NCI-H460 (cell line): ENCODE measurements around the gene NXPH3. TPM values are rescaled to one million over a fixed set of nuclear protein-coding genes. Genes with fewer than 3 reads are reported as not detected.

Experiments
- DNase-seq: peaks from one replicate; pipeline ENCODE4 v3.0.0-alpha.2; 2016; ENCODE audit warnings: low read depth; ENCODE audit errors: extremely low read depth
- total RNA-seq: library from RNA; depleted of rRNA; stranded (reverse); fragments of >200 nt; shearing (Covaris generic); gene quantifications from 2 replicates; pipeline ENCODE4 v1.2.3, GENCODE V29; 2014

The NXPH3 gene
- total RNA-seq, 1 experiment from 2014 or later, result not detected

DNA sequence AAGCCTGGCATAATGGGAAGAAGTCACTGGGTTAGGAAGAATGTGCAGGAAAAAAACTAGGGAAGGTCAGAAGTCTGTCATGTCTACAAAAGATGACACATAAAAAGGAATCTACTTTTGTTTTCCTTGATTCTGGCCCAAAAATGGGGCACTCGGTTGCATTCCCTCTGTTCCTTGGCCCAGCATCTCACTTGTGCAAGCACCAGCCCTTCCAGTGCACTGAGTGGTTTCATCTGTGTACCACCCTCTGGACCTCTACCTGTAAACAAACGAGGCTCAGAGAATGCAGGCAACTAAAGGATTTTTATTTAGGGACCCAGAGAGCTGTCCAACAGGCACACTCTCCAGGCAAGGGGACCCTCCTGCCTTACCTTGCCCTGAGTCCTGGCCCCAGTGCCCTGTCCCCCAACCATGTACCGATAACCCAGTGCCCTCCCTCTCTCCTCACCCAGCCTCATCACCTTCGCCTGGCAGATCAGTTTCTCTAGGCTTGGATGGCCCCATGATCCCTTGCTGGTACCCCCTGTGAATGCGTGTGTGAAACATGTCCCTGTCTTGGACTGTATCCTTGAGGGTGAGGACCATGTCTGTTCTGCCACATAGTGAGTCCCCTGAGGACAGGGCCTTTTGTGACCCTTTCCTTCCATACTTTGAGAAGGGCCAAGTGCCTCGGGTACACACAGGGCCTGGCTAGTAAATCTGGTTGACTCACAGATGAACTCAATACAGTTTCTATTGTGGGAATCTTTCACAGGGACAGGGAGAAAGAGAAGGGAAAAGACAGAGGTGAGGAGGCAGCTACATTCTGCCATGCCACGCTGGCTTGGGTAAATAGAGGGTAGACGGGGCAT is 13.3 kb downstream of the NXPH3 start:
- DNase-seq, result no peak

DNA sequence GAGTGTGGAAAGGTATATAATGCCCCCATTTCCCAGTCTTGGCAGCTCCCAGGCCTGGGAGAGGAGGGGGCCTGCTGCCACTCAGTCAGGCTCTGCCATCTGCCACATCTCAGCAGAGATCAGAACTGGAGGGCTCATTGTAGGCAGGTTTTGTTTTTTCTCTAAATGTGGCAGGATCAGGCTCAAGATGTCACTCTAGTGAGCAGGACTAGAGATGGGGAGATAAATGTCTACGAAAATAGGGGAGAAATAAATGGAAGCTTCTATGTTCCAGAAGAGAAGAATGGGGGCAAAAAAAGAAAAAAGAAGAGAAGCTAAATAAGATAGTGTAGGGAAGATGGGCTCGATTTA is 13.9 kb downstream of the NXPH3 start:
- no peak for DNase-seq

GRCh38 chr17:49590874-49591273 is 15.2 kb downstream of the NXPH3 start:
- no peak for DNase-seq

- DNase-seq, result no peak
These were observed 16.6 kb downstream of the NXPH3 start for GRCh38 chr17:49592263-49592662.

DNA sequence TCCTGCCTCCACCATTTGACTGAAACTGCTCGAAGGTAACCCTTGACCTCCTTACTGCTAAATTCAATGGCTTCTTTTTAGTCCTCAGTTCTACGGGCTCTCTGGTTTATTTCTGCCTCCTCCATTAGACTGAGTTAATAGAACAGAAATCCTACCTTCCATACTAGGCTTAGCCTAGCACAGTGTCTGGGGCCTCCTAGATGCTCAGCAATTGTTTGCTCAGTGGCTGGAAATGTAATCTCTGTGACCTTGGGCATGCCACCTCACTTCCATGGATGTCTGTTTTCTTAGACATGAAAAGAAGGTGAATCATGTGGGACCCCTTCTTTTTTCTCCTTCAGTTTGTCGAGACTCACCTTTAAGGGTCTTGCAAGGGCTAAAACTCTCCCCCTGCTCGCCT is 19.7 kb downstream of the NXPH3 start:
- no peak for DNase-seq

DNA sequence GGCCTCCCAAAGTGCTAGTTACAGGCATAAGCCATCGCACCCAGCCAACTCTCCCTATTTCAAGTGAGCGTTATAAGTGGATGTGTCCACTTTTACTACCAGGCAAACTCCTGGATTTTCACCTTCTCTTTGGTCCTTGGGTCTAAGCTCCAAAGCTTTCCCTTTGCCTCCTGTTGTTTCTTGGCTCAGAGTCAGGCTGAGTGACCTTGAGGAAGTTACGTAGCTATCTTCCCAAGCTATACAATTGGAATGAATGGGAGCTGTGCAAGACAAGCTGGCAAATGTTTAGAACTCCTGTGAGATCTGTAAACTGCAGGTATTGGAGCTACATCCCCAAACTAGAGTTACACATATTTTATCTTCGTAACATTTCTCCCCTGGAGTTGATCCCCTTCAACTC is 20.3 kb downstream of the NXPH3 start:
- no peak for DNase-seq

- no peak for DNase-seq
These were observed 21.1 kb downstream of the NXPH3 start for GRCh38 chr17:49596613-49597244.

DNA sequence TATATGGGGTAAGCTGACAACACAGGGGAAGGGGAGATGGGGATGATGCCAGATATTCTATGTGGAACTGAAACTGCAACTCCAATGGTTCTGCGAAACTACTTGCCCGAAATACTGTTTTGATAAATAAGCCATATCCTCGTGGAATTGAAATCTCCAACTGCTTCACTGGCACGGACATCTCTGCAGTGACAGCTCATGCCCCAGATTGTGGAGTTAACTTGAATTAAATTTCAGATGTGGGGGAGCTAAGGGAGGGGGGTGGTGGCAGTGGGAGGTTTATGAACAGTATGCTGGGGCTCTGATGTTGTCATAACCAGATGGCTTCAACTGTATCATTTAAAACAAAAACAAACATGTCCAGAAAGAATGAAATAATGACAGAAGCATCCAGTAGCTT is 21.8 kb downstream of the NXPH3 start:
- DNase-seq, result no peak

- DNase-seq, result no peak
These were observed 22.4 kb downstream of the NXPH3 start for GRCh38 chr17:49597928-49598655.

GRCh38 chr17:49598918-49599317 is 23.2 kb downstream of the NXPH3 start:
- no peak for DNase-seq

DNA sequence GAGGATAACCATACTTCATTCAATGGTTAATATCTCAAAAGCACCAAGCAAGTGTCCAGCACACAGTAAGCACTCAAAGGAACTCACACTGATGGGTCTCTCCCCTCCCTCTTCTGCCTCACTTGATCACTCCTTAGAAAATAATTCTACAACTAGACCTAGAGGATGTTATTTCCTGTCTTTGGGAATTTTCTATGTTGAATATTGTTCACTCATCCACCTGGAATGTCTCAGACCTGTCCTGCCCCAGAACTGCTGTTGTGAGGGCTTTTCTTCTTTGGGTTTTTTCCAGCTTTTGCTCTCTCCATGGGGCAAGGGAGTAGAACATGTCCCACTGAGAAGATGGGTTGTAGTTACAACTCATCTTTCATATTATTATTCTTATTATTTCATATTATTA is 25.3 kb downstream of the NXPH3 start:
- no peak for DNase-seq

- no peak for DNase-seq
These were observed 27.1 kb downstream of the NXPH3 start for GRCh38 chr17:49602783-49603182.

GRCh38 chr17:49603238-49603637 is 27.6 kb downstream of the NXPH3 start:
- DNase-seq, result no peak

DNA sequence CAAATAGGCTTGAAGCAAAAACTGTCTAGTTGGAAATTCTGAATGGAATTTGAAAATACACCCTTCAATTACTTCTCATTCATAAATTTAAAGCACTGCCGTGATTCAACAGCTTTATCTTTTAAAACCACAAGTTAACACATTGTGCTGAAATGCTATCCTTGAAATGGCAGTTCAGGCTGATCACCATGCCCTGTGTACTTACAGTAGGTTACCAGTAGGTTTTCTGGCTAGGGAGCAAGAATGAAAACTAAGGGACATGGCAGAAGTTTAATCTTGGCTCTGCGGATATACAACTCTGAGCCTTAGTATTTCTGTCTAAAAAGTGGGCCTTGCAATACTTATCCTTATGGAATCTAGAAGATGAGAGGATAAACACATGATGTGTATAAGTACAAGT is 28.0 kb downstream of the NXPH3 start:
- DNase-seq, result no peak

- DNase-seq, result no peak
These were observed 28.7 kb downstream of the NXPH3 start for GRCh38 chr17:49604314-49604869.

GRCh38 chr17:49610883-49611584 is 35.4 kb downstream of the NXPH3 start:
- DNase-seq, result no peak

DNA sequence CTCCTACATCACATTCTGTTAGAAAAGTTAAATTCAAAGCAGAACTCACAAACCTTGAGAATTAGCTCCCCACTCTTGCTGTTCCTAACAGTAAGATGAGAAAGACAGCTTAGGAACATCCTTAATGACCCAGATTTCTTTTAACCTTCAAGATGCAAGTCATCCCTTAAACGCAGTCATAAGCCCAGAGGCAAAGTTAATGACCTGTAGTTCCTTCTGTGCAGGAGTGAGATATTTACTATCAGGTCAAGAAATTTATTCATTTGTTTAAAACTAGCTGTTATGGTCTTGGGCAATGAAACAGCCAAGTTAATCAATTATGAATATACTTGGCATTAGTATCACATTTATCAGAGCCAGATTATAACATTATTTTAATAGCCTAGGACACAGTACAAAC is 37.1 kb downstream of the NXPH3 start:
- DNase-seq, result no peak

GRCh38 chr17:49613182-49613800 is 37.6 kb downstream of the NXPH3 start:
- DNase-seq, result no peak

GRCh38 chr17:49616086-49616485 is 40.4 kb downstream of the NXPH3 start:
- DNase-seq, result no peak

- no peak for DNase-seq
These were observed 41.0 kb downstream of the NXPH3 start for GRCh38 chr17:49616601-49617131.
